KBM-7 (cell line): ENCODE results near the gene DOK7.

Experiments
- DNase-seq: peaks from one replicate; pipeline ENCODE4 v3.0.0-alpha.2; 2015
- in situ Hi-C: fragments of 300-500 bp; cut with MboI; formaldehyde crosslinking; loops from 2 replicates; pipeline ENCODE4 v1.14.3; 2020; ENCODE audit warnings: low sequenced_read_pairs, low pct_unique_long_range_greater_than_20kb, mixed read lengths

The DOK7 gene

GRCh38 chr4:3481113-3481531 lies 18.0 kb downstream of the DOK7 start:
- in situ Hi-C loops = no loop called here
- DNase-seq = no peak

- in situ Hi-C loops = no loop called here
- DNase-seq = no peak
These were observed 18.8 kb downstream of the DOK7 start for GRCh38 chr4:3481783-3482393.

GRCh38 chr4:3482707-3483106 lies 19.6 kb downstream of the DOK7 start:
- in situ Hi-C loops = no loop called here
- no peak for DNase-seq

- DNase-seq = peak; percentile 27
- in situ Hi-C loops = no loop called here
These were observed 20.4 kb downstream of the DOK7 start for GRCh38 chr4:3483471-3483921.

- no peak for DNase-seq
- in situ Hi-C loops = no loop called here
These were observed 21.2 kb downstream of the DOK7 start for GRCh38 chr4:3484057-3484973.

- in situ Hi-C loops = no loop called here
- peak; percentile 48 for DNase-seq
These were observed 22.1 kb downstream of the DOK7 start for GRCh38 chr4:3485011-3485791.

- in situ Hi-C loops = no loop called here
- no peak for DNase-seq
These were observed 22.9 kb downstream of the DOK7 start for GRCh38 chr4:3485886-3486540.

GRCh38 chr4:3486541-3487540 lies 23.7 kb downstream of the DOK7 start:
- in situ Hi-C loops = no loop called here
- DNase-seq = no peak

- in situ Hi-C loops = no loop called here
- no peak for DNase-seq
These were observed 24.8 kb downstream of the DOK7 start for GRCh38 chr4:3487861-3488260.

GRCh38 chr4:3488820-3489219 lies 25.7 kb downstream of the DOK7 start:
- DNase-seq = no peak
- in situ Hi-C loops = no loop called here

- DNase-seq = no peak
- in situ Hi-C loops = no loop called here
These were observed 26.4 kb downstream of the DOK7 start for GRCh38 chr4:3489451-3489962.

- in situ Hi-C loops = no loop called here
- DNase-seq = no peak
These were observed 28.7 kb downstream of the DOK7 start for GRCh38 chr4:3491681-3492405.

GRCh38 chr4:3492741-3493719 lies 29.9 kb downstream of the DOK7 start:
- in situ Hi-C loops = no loop called here

GRCh38 chr4:3493720-3494461 lies 30.8 kb downstream of the DOK7 start:
- in situ Hi-C loops = no loop called here
- no peak for DNase-seq

More at GRCh38 chr4:3492741-3493719, 29.9 kb downstream of the DOK7 start:
- no peak for DNase-seq

- in situ Hi-C loops = no loop called here
- DNase-seq = no peak
These were observed 31.4 kb downstream of the DOK7 start for GRCh38 chr4:3494462-3494871.
